ENCODE measurements around the gene ATG9A. TPM values are rescaled to one million over a fixed set of nuclear protein-coding genes. Genes with fewer than 3 reads are reported as not detected.

ATG9A gene
- total RNA-seq, 3 donors from 2014 or later: 35.6 to 44.5 (median 37.0) TPM

DNA sequence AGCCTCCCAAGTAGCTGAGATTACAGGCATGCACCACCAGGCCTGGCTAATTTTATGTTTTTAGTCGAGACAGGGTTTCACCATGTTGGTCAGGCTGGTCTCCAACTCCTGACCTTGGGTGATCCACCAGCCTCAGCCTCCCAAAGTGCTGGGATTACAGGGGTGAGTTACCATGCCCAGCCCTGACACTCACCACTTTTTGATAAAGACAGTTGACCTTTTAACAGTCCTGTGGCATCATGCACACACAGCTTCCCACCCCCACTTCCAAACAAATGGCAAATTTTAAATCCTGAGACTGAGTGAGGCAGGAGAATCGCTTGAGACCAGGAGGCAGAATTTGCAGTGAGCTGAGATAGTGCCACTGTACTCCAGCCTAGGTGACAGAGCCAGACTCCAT lies 43.6 kb upstream of the ATG9A start:
- Histone ChIP-seq H3K27me3 (no peaks in the 10 kb centered on the region), H3K36me3 (no peaks in the 10 kb centered on the region), H3K4me3 (no peak overlapping the region), H3K9me3 (no peaks in the 10 kb centered on the region), H3K27ac (no peak overlapping the region), H3K4me1 (peaks cover 1 to 3% of the 10 kb centered on the region in 2 donors)
- intact Hi-C loops (cut with DNase I; ENCODE audit: low total_unique reads): no loop called here
- DNase-seq (ENCODE audit: low spot score in 2 of 2): no peak
- no peak for TF ChIP-seq POLR2A (IDR thresholded peaks at IDR 0.05)
- TF ChIP-seq CTCF (IDR thresholded peaks at IDR 0.05): no peak

- intact Hi-C loops (cut with DNase I; ENCODE audit: low total_unique reads): no loop called here
- no peaks in the 10 kb centered on the region for H3K27me3 ChIP-seq
- no peaks in the 10 kb centered on the region for H3K4me1 ChIP-seq
Measured at GRCh38 chr2:219272356-219272755, 42.9 kb upstream of the ATG9A start.

DNA sequence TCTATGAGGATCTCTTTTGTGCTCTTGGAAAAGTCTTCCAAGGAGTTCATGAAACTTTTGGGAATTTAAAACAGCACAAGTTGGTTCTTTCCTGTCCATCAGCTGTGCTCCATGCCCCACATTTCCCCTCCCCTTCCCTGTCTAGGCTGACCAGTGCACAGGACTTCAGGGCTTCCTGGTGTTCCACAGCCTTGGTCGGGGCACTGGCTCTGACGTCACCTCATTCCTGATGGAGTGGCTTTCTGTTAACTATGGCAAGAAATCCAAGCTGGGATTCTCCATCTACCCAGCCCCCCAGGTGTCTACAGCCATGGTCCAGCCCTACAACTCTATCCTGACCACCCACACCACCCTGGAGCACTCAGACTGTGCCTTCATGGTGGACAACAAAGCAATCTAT lies 41.6 kb upstream of the ATG9A start:
- no peaks in the 10 kb centered on the region for H3K4me1 ChIP-seq
- no peaks in the 10 kb centered on the region for H3K9me3 ChIP-seq
- intact Hi-C loops (cut with DNase I; ENCODE audit: low total_unique reads): no loop called here
- H3K36me3 ChIP-seq: no peaks in the 10 kb centered on the region
- no peak overlapping the region for H3K27ac ChIP-seq
- TF ChIP-seq POLR2AphosphoS5 (IDR thresholded peaks at IDR 0.05) (no peak), CTCF (IDR thresholded peaks at IDR 0.05) (no peak), POLR2A (IDR thresholded peaks at IDR 0.05) (no peak)
- DNase-seq (ENCODE audit: low spot score in 2 of 2): no peak
- no peaks in the 10 kb centered on the region for H3K27me3 ChIP-seq
- H3K4me3 ChIP-seq: no peak overlapping the region

More at GRCh38 chr2:219272356-219272755, 42.9 kb upstream of the ATG9A start:
- TF ChIP-seq POLR2AphosphoS5 (IDR thresholded peaks at IDR 0.05): no peak
- TF ChIP-seq CTCF (IDR thresholded peaks at IDR 0.05): no peak
- no peak for TF ChIP-seq POLR2A (IDR thresholded peaks at IDR 0.05)
- no peaks in the 10 kb centered on the region for H3K36me3 ChIP-seq
- DNase-seq (ENCODE audit: low spot score in 2 of 2): no peak
- H3K27ac ChIP-seq: no peak overlapping the region
- no peak overlapping the region for H3K4me3 ChIP-seq
- no peaks in the 10 kb centered on the region for H3K9me3 ChIP-seq

DNA sequence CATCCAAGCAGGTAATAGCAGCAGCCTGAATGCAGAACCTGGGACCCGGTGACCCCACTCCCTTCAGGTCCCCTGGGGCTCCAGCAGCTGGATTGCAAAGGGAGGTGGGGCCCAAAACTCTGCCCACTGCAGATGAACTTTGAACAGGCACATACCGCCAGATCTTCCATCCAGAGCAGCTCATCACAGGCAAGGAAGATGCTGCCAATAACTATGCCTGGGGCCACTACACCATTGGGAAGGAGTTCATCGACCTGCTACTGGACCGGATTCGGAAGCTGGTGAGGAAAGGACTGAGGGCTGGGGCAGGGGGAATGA lies 40.6 kb upstream of the ATG9A start:
- no peak overlapping the region for H3K4me3 ChIP-seq
- no peaks in the 10 kb centered on the region for H3K9me3 ChIP-seq
- DNase-seq (ENCODE audit: low spot score in 2 of 2): no peak
- no peaks in the 10 kb centered on the region for H3K36me3 ChIP-seq
- H3K4me1 ChIP-seq: no peaks in the 10 kb centered on the region
- no peaks in the 10 kb centered on the region for H3K27me3 ChIP-seq
- intact Hi-C loops (cut with DNase I; ENCODE audit: low total_unique reads): no loop called here
- TF ChIP-seq POLR2AphosphoS5 (IDR thresholded peaks at IDR 0.05): no peak
- TF ChIP-seq POLR2A (IDR thresholded peaks at IDR 0.05): no peak
- no peak for TF ChIP-seq CTCF (IDR thresholded peaks at IDR 0.05)
- H3K27ac ChIP-seq: no peak overlapping the region

- intact Hi-C loops (cut with DNase I; ENCODE audit: low total_unique reads): no loop called here
- Histone ChIP-seq H3K4me3 (no peak overlapping the region), H3K36me3 (no peaks in the 10 kb centered on the region), H3K27ac (peak overlapping the region in 1 of 2 donors; percentile 13), H3K27me3 (no peaks in the 10 kb centered on the region), H3K4me1 (no peaks in the 10 kb centered on the region), H3K9me3 (no peaks in the 10 kb centered on the region)
- DNase-seq (ENCODE audit: low spot score in 2 of 2): no peak
- no peak for TF ChIP-seq POLR2AphosphoS5 (IDR thresholded peaks at IDR 0.05)
- no peak for TF ChIP-seq CTCF (IDR thresholded peaks at IDR 0.05)
- no peak for TF ChIP-seq POLR2A (IDR thresholded peaks at IDR 0.05)
Measured at GRCh38 chr2:219269362-219270054, 40.1 kb upstream of the ATG9A start.
